Smooth muscle cell of the umbilical artery (primary cell): Measurements from ENCODE around the gene PRDM2. TPM values are rescaled to one million over a fixed set of nuclear protein-coding genes. Genes with fewer than 3 reads are reported as not detected.

ENCODE experiments used
- total RNA-seq: library from RNA; depleted of rRNA; stranded (reverse); fragments of >200 nt; gene quantifications from 2 replicates; pipeline ENCODE4 v1.2.3, GENCODE V29; 2014

Gene PRDM2, protein sequence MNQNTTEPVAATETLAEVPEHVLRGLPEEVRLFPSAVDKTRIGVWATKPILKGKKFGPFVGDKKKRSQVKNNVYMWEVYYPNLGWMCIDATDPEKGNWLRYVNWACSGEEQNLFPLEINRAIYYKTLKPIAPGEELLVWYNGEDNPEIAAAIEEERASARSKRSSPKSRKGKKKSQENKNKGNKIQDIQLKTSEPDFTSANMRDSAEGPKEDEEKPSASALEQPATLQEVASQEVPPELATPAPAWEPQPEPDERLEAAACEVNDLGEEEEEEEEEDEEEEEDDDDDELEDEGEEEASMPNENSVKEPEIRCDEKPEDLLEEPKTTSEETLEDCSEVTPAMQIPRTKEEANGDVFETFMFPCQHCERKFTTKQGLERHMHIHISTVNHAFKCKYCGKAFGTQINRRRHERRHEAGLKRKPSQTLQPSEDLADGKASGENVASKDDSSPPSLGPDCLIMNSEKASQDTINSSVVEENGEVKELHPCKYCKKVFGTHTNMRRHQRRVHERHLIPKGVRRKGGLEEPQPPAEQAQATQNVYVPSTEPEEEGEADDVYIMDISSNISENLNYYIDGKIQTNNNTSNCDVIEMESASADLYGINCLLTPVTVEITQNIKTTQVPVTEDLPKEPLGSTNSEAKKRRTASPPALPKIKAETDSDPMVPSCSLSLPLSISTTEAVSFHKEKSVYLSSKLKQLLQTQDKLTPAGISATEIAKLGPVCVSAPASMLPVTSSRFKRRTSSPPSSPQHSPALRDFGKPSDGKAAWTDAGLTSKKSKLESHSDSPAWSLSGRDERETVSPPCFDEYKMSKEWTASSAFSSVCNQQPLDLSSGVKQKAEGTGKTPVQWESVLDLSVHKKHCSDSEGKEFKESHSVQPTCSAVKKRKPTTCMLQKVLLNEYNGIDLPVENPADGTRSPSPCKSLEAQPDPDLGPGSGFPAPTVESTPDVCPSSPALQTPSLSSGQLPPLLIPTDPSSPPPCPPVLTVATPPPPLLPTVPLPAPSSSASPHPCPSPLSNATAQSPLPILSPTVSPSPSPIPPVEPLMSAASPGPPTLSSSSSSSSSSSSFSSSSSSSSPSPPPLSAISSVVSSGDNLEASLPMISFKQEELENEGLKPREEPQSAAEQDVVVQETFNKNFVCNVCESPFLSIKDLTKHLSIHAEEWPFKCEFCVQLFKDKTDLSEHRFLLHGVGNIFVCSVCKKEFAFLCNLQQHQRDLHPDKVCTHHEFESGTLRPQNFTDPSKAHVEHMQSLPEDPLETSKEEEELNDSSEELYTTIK (N-terminal part only)
- total RNA-seq: 9.2 and 14.3 TPM in 2 replicates

GRCh38 chr1:13699936-13700520 lies at the start of gene PRDM2:
Gene PRDM2 (plus strand): TSS chr1:13700188. CDS start chr1:13715606, 15,418 bp downstream.

Other genes starting within 250 kb of the PRDM2 start
- not detected in 2 replicates for gene LRRC38, start 186.2 kb upstream of the PRDM2 start, total RNA-seq
- 0.30 TPM in 1 of 2 replicates, not detected in the other for gene PDPN, start 116.4 kb upstream of the PRDM2 start, total RNA-seq